Nephron progenitor cell (in vitro differentiated cells): ENCODE measurements around the gene C17orf100.

Experiments
- DNase-seq: peaks from one replicate; pipeline ENCODE4 v3.0.0; 2021
- H3K27ac Mint-ChIP-seq: 2 replicates; pipeline ENCODE4 v1.8.0; 2021; ENCODE audit warnings: mild to moderate bottlenecking, moderate library complexity, mixed read lengths
- H3K27me3 Mint-ChIP-seq: 2 replicates; pipeline ENCODE4 v1.8.0; 2021; ENCODE audit warnings: mild to moderate bottlenecking, low read depth, mixed read lengths; ENCODE audit not compliant: poor library complexity
- H3K36me3 Mint-ChIP-seq: 2 replicates; pipeline ENCODE4 v1.8.0; 2021; ENCODE audit warnings: low read depth, mixed read lengths
- H3K4me1 Mint-ChIP-seq: 2 replicates; pipeline ENCODE4 v1.8.0; 2021; ENCODE audit warnings: mixed read lengths
- H3K4me3 Mint-ChIP-seq: 2 replicates; pipeline ENCODE4 v1.8.0; 2021; ENCODE audit warnings: mild to moderate bottlenecking, moderate library complexity, mixed read lengths
- H3K9me3 Mint-ChIP-seq: 2 replicates; pipeline ENCODE4 v1.8.0; 2021; ENCODE audit warnings: mild to moderate bottlenecking, moderate library complexity, mixed read lengths
- TF ChIP-seq, protein P1 (sequence below): fragments of 200-600 bp; sonication (generic); IDR thresholded peaks from 2 replicates; pipeline ENCODE4 v1.5.0; 2021; ENCODE audit warnings: antibody characterized with exemption

C17orf100 gene

DNA sequence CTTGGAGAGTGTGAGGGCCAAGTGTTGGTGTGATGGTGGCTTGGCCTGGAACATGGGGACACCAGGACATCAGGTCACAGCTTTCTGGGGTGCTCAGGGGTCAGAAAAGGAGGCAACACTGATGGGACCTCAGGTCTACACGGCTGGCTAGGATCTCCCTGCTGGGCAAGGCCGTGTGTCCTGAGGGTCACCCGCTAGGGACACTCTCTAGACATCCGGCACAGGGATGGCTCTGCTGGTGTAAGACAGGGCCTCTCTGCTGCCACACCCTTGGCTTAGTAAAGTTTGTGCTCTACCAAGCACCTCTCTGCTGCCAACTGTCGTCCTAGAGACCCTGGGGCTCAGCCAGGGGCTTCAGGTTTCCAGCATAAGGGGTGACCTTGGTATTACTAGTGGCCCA lies 45.3 kb downstream of the C17orf100 start:
- DNase-seq: no peak
- Mint-ChIP-seq H3K27ac (no peak overlapping the region), H3K9me3 (no peaks in the 10 kb centered on the region), H3K27me3 (peaks cover 50% of the 10 kb centered on the region), H3K4me1 (peaks cover 7% of the 10 kb centered on the region), H3K4me3 (no peak overlapping the region), H3K36me3 (no peaks in the 10 kb centered on the region)
- TF ChIP-seq, protein P1, sequence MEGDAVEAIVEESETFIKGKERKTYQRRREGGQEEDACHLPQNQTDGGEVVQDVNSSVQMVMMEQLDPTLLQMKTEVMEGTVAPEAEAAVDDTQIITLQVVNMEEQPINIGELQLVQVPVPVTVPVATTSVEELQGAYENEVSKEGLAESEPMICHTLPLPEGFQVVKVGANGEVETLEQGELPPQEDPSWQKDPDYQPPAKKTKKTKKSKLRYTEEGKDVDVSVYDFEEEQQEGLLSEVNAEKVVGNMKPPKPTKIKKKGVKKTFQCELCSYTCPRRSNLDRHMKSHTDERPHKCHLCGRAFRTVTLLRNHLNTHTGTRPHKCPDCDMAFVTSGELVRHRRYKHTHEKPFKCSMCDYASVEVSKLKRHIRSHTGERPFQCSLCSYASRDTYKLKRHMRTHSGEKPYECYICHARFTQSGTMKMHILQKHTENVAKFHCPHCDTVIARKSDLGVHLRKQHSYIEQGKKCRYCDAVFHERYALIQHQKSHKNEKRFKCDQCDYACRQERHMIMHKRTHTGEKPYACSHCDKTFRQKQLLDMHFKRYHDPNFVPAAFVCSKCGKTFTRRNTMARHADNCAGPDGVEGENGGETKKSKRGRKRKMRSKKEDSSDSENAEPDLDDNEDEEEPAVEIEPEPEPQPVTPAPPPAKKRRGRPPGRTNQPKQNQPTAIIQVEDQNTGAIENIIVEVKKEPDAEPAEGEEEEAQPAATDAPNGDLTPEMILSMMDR: no peak

- TF ChIP-seq, protein P1: no peak
- Mint-ChIP-seq H3K27me3 (peaks cover 43% of the 10 kb centered on the region), H3K4me1 (peaks cover 7% of the 10 kb centered on the region), H3K4me3 (no peak overlapping the region), H3K9me3 (no peaks in the 10 kb centered on the region), H3K36me3 (no peaks in the 10 kb centered on the region), H3K27ac (no peak overlapping the region)
- no peak for DNase-seq
Observed at GRCh38 chr17:6698004-6698403, 46.4 kb downstream of the C17orf100 start.

DNA sequence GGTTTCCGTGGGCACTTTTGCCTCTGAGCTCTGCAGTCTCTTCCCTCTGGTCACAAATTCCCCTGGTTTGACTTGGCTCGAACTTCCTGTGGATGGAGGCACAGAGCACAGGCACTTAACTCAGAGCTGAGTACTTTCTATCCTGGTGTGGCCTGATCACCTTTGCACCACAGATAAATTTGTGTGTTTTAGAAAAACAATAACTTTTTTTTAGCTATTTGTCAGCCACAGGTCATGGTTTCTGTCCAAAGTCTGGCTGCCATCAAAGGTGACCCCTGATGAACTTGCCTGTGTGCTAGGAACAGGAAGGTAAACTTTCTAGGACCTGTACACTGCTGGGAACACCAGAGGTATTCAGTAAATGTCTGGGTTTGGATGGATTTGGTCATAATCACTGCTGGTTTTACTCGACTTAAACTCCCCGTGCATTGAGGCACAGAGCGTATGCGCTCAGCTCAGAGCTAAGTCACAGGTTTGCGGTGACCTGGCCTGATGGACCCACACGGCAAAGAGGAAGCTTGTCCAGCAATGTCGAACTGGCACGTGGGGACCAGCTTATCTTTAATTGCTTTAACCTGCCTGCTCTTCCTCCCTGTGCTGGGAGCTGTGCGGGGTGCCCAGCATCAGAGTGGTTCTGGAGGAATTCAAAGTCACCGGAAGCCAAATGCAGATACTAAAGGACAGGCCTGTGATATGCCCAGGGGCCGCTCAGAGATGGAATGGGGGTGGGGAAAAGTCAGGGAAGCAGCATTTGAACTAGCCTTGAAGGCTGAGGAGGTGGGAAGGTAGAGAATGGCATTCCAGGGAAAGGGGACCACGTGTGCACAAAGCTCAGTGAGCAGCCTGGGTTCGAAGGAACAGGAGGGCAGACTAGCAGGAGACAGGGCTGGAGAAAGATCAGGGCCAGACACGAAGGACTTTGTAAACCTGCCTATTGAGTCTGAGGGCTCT lies 48.7 kb downstream of the C17orf100 start:
- Mint-ChIP-seq H3K36me3 (no peaks in the 10 kb centered on the region), H3K4me3 (no peak overlapping the region), H3K27ac (peak overlapping the region; percentile 43), H3K27me3 (peaks cover 37% of the 10 kb centered on the region), H3K4me1 (peaks cover 7% of the 10 kb centered on the region), H3K9me3 (no peaks in the 10 kb centered on the region)
- no peak for DNase-seq
- TF ChIP-seq, protein P1: no peak

DNA sequence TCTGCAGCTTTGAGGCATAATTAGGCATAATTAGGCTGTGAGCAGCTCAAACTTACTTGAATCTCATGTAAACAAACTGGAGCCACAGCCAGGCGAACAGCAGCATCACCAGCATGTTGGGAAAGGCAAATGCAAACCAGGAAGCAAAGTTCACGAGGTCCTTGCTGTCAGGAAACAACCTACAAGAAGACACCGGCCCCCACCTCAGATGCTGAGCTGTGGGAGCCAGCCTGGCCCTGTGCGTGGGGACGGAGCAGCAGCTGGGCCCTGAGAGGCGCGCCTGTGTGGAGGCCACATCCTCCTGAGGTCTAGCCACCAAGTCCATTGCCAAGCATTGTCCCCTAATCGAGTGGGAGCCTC lies 49.4 kb downstream of the C17orf100 start:
- Mint-ChIP-seq H3K36me3 (no peaks in the 10 kb centered on the region), H3K4me3 (no peak overlapping the region), H3K27ac (no peak overlapping the region), H3K9me3 (no peaks in the 10 kb centered on the region), H3K27me3 (peaks cover 30% of the 10 kb centered on the region), H3K4me1 (peaks cover 7% of the 10 kb centered on the region)
- DNase-seq: no peak
- TF ChIP-seq, protein P1: no peak

DNA sequence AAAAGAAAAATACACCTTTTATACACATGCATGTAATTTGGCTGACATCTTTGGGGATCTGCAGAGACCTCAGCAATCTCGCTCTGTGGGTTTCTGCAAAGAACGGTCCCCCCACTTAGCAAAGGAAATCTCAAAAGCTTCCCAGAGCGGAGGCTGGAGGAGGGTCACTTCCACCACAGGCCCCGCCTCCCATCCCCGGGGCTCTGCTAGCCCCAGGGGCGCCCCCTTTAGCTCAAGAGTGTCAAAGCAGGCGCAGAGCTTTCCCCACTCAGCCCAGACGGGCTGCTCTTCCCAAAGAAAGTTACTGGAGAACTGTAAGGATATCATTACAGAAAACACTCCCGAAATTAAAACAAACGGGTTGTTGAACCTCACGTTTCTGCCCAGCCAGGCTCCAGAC lies 50.2 kb downstream of the C17orf100 start:
- H3K27me3 Mint-ChIP-seq: peaks cover 30% of the 10 kb centered on the region
- H3K27ac Mint-ChIP-seq: no peak overlapping the region
- H3K36me3 Mint-ChIP-seq: no peaks in the 10 kb centered on the region
- peaks cover 7% of the 10 kb centered on the region for H3K4me1 Mint-ChIP-seq
- peak; percentile 62 for DNase-seq
- H3K4me3 Mint-ChIP-seq: no peak overlapping the region
- TF ChIP-seq, protein P1: peak; percentile 46
- H3K9me3 Mint-ChIP-seq: no peaks in the 10 kb centered on the region
